Fibroblast of the conjunctiva (primary cell): Measurements from ENCODE around the gene CDC34.

ENCODE experiments used
- DNase-seq: peaks from one replicate; pipeline ENCODE4 v3.0.0-alpha.2; 2010; ENCODE audit warnings: low read depth

CDC34 gene

DNA sequence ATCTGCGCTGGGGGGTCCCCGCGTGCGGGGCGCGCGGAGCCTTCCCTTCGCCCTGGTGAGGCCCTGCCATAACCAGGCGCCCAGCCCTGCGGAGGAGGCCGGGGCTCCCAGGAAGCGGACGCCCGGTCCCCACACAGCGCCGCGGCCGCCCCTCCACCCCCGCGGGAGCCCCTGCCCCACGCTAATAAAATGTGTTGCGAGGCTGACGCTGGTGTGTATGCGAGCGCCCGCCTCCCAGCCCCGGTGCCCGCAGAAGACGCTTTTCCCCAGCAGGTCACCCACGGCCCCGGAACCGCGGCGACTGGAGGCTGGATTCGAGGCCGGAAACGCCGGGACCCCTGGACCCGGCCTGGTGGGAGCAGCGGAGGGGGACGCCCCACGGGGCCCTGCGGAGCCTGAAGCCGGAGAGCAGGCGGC is 12.1 kb upstream of the CDC34 start:
- DNase-seq: no peak

GRCh38 chr19:522726-523125 is 8.8 kb upstream of the CDC34 start:
- DNase-seq: no peak

- no peak for DNase-seq
These were observed 7.4 kb upstream of the CDC34 start for GRCh38 chr19:524062-524674.

- no peak for DNase-seq
These were observed 6.5 kb upstream of the CDC34 start for GRCh38 chr19:525029-525428.

GRCh38 chr19:525857-526419 is 5.6 kb upstream of the CDC34 start:
- no peak for DNase-seq

DNA sequence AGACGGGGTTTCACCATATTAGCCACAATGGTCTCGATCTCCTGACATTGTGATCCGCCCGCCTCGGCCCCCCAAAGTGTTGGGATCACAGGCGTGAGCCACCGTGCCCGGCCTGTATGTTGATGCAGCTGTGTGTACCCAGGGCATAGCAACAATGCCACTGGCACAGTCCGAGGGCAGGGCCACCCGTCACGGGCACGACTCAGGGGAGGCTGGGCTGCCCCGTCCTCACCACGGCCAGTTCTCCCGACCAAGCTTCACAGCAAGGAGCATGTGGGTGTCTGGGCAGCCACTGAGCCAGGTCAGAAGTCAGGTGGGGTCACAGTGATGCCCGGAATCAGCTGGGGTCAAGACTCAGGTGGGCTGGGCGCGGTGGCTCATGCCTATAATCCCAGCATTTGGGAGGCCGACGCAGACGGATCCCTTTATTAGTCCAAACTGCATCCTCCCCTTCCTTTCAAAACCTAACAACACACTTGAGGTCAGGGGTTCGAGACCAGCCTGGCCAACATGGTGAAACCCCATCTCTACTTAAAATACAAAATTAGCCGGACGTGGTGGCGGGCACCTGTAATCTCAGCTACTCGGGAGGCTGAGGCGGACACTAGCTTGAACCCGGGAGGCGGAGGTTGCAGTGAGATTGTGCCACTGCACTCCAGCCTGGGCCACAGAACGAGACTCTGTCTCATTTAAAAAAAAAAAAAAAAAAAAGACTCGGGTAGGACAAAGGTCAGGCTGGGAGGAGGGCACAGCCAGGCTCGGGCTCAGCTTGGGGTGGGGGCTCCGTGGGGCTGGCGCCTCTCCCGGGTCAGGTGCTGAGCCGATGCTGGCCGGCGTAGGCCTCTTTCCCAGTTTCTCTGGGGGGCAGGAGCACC is 1.2 kb upstream of the CDC34 start:
- no peak for DNase-seq

GRCh38 chr19:531009-531752 is 379 bp upstream of the CDC34 start:
- peak; percentile 69 for DNase-seq

GRCh38 chr19:532561-533363 is 1.2 kb downstream of the CDC34 start:
- peak; percentile 52 for DNase-seq

DNA sequence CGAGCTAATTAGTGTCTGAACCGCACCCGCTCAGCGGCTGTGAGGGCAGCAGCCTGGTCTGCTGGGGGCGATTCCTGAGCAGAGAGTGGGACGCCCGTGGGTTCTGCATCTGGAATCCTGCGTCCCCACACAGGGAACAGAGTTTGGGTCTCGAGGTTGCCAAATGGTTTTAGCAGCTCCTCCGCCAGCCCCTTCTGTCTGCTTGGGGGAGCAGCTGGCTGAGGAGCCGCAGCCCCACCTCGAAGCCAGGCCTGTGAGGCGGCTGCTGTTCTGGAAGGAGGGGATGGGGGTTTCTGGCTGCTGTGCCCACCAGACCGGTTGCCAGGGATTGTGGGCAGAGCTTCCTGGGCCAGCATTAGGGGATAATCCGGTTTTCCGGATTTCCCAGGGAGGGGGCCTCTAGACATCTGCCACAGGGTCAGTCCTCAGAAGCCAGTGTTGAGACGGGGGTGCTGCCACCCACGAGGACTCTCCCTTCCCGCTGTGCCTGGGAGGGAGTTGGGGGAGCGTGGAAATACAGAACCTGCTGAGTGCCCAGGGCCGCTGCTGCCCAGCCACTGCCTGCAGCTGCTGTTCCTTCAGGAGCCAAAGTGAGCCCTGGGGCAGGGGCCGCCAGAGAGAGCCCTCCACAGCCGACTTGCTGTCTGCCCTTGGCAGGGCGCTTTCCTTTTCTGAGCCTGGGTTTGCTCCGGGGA is 2.0 kb downstream of the CDC34 start:
- no peak for DNase-seq

GRCh38 chr19:534088-534487 is 2.5 kb downstream of the CDC34 start:
- DNase-seq: no peak

GRCh38 chr19:535017-535835 is 3.7 kb downstream of the CDC34 start:
- no peak for DNase-seq

- DNase-seq: no peak
These were observed 4.7 kb downstream of the CDC34 start for GRCh38 chr19:536031-536880.

GRCh38 chr19:536881-537404 is 5.4 kb downstream of the CDC34 start:
- DNase-seq: no peak

- DNase-seq: no peak
These were observed 7.3 kb downstream of the CDC34 start for GRCh38 chr19:538641-539428.

- no peak for DNase-seq
These were observed 8.0 kb downstream of the CDC34 start for GRCh38 chr19:539429-540030.

DNA sequence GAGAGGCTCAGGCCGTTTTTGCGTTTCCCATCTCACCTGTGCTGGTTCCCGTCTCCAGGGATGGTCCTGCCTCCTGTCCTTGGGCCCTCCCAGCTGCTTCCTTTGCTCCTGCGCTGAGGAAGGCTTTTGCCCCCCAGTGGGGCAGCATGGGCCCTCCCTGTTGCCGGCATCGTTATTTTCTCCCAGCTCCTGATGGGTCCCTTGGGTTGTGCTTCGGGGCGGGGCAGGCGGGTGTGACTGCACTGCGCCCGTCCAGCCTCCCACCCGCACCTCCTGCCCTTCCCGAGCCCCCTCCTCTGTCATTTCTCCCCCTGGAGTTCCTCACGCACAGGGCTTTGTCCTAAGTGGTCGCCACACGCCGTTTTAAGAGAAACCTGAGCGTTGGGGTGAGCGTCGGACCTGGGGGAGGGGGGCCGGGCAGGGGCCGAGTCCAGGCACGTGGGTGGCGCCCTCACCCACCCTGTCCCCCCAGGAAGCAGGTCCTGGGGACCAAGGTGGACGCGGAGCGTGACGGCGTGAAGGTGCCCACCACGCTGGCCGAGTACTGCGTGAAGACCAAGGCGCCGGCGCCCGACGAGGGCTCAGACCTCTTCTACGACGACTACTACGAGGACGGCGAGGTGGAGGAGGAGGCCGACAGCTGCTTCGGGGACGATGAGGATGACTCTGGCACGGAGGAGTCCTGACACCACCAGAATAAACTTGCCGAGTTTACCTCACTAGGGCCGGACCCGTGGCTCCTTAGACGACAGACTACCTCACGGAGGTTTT is 9.5 kb downstream of the CDC34 start:
- DNase-seq: no peak

GRCh38 chr19:541699-542098 is 10.1 kb downstream of the CDC34 start:
- DNase-seq: no peak
